Liver (tissue), 9 donors: ENCODE measurements around the gene FBP2. TPM values are rescaled to one million over a fixed set of nuclear protein-coding genes. Genes with fewer than 3 reads are reported as not detected.

Experiments used
- DNase-seq: peaks from one replicate; pipeline ENCODE4 v3.0.0-alpha.2; 2017; ENCODE audit warnings: low spot score
- H3K27ac ChIP-seq, 2 donors: one replicate each; pipeline ENCODE4 v1.7.0; 2013; ENCODE audit warnings: inconsistent platforms in 2 of 2, low read length in 2 of 2, control low read depth in 1 of 2, low read depth in 1 of 2, mild to moderate bottlenecking in 1 of 2
- H3K27me3 ChIP-seq, 4 donors: one replicate each; pipeline versions ENCODE4 v1.6.1 to v1.7.0; 2013; ENCODE audit warnings: low read length in 3 of 4, inconsistent platforms in 1 of 4, mild to moderate bottlenecking in 1 of 4, moderate library complexity in 1 of 4; ENCODE audit not compliant: control insufficient read depth in 4 of 4, insufficient read depth in 4 of 4
- H3K36me3 ChIP-seq, 4 donors: one replicate each; pipeline versions ENCODE4 v1.6.1 to v1.7.0; 2013; ENCODE audit warnings: low read length in 3 of 4, mild to moderate bottlenecking in 3 of 4, low read depth in 1 of 4, moderate library complexity in 1 of 4; ENCODE audit not compliant: control insufficient read depth in 4 of 4, insufficient read depth in 3 of 4
- H3K4me1 ChIP-seq, 4 donors: one replicate each; pipeline versions ENCODE4 v1.6.1 to v1.7.0; 2013; ENCODE audit warnings: low read length in 3 of 4, mild to moderate bottlenecking in 3 of 4, moderate library complexity in 1 of 4; ENCODE audit not compliant: control insufficient read depth in 4 of 4, insufficient read depth in 4 of 4
- H3K4me3 ChIP-seq, 3 donors: one replicate each; pipeline versions ENCODE4 v1.6.1 to v1.7.0; 2013; ENCODE audit warnings: low read length in 3 of 3, control low read depth in 1 of 3, low read depth in 1 of 3, mild to moderate bottlenecking in 1 of 3
- H3K9ac ChIP-seq, 2 donors: one replicate each; pipeline ENCODE4 v1.7.0; 2013; ENCODE audit warnings: low read length in 2 of 2, mild to moderate bottlenecking in 2 of 2, moderate library complexity in 2 of 2, control low read depth in 1 of 2, low read depth in 1 of 2
- H3K9me3 ChIP-seq, 4 donors: one replicate each; pipeline versions ENCODE4 v1.6.1 to v1.7.0; 2013; ENCODE audit warnings: low read length in 3 of 4; ENCODE audit not compliant: control insufficient read depth in 4 of 4
- ATF3 ChIP-seq: IDR thresholded peaks from 2 replicates; pipeline ENCODE4 v1.6.1; 2016; ENCODE audit warnings: antibody characterized with exemption
- CTCF ChIP-seq: fragments of 150-350 bp; IDR thresholded peaks from 2 replicates; pipeline ENCODE4 v1.5.1; 2017; ENCODE audit warnings: improper control_type of control experiment, low read depth, low read length; ENCODE audit not compliant: missing input control
- EGR1 ChIP-seq, 2 donors: IDR thresholded peaks; 2 replicates each; pipeline ENCODE4 v1.6.1; 2016 to 2018; ENCODE audit warnings: antibody characterized with exemption in 2 of 2, low read depth in 2 of 2
- FOXA1 ChIP-seq: IDR thresholded peaks from 2 replicates; pipeline ENCODE4 v1.6.1; 2016; ENCODE audit warnings: antibody characterized with exemption
- FOXA2 ChIP-seq: IDR thresholded peaks from 2 replicates; pipeline ENCODE4 v1.6.1; 2016; ENCODE audit warnings: antibody characterized with exemption
- GABPA ChIP-seq, 2 donors: IDR thresholded peaks in 1 of 2; conservative IDR thresholded peaks in 1 of 2; 2 replicates each; pipeline ENCODE4 v1.6.1; 2016; ENCODE audit warnings: antibody characterized with exemption in 2 of 2, mild to moderate bottlenecking in 1 of 2, moderate library complexity in 1 of 2
- HNF4A ChIP-seq, 2 donors: conservative IDR thresholded peaks; 2 replicates each; pipeline ENCODE4 v1.6.1; 2016; ENCODE audit warnings: antibody characterized with exemption in 2 of 2, mild to moderate bottlenecking in 2 of 2
- HNF4G ChIP-seq: IDR thresholded peaks from 2 replicates; pipeline ENCODE4 v1.6.1; 2016; ENCODE audit warnings: antibody characterized with exemption
- JUND ChIP-seq, 2 donors: IDR thresholded peaks; 2 replicates each; pipeline ENCODE4 v1.6.1; 2016; ENCODE audit warnings: antibody characterized with exemption in 2 of 2
- MAX ChIP-seq: IDR thresholded peaks from 2 replicates; pipeline ENCODE4 v1.6.1; 2016; ENCODE audit warnings: antibody characterized with exemption
- NR2F2 ChIP-seq: IDR thresholded peaks from 2 replicates; pipeline ENCODE4 v1.6.1; 2016; ENCODE audit warnings: antibody characterized with exemption
- RAD21 ChIP-seq, 2 donors: IDR thresholded peaks; 2 replicates each; pipeline ENCODE4 v1.6.1; 2016; ENCODE audit warnings: antibody characterized with exemption in 2 of 2, mild to moderate bottlenecking in 2 of 2
- REST ChIP-seq: IDR thresholded peaks from 2 replicates; pipeline ENCODE4 v1.6.1; 2016; ENCODE audit warnings: antibody characterized with exemption, mild to moderate bottlenecking
- RXRA ChIP-seq, 2 donors: IDR thresholded peaks; 2 replicates each; pipeline ENCODE4 v1.6.1; 2017 to 2018; ENCODE audit warnings: antibody characterized with exemption in 2 of 2, mild to moderate bottlenecking in 1 of 2
- SP1 ChIP-seq: IDR thresholded peaks from 2 replicates; pipeline ENCODE4 v1.6.1; 2018; ENCODE audit warnings: antibody characterized with exemption, mild to moderate bottlenecking
- TAF1 ChIP-seq: conservative IDR thresholded peaks from 2 replicates; pipeline ENCODE4 v1.6.1; 2016; ENCODE audit warnings: antibody characterized with exemption, mild to moderate bottlenecking
- YY1 ChIP-seq: IDR thresholded peaks from 2 replicates; pipeline ENCODE4 v1.6.1; 2016; ENCODE audit warnings: antibody characterized with exemption, mild to moderate bottlenecking
- ZBTB33 ChIP-seq: IDR thresholded peaks from 2 replicates; pipeline ENCODE4 v1.6.1; 2016; ENCODE audit warnings: antibody characterized with exemption
- WGBS: extraction: QIAGEN DNeasy Blood & Tissue Kit; methylation state at CpG from one replicate; pipeline ENCODE4 v1.1.7; 2013; 5-methylcytosine and 5-hydroxymethylcytosine counted together
- polyA plus RNA-seq, 2 donors: library from polyadenylated mRNA; stranded (reverse) in 1 of 2; unstranded in 1 of 2; fragments of 200-250 nt in 1 of 2; fragments of >200 nt in 1 of 2; fragmentation: Nextera tagmentation in 1 of 2; extraction: Ambion mirVana in 1 of 2; gene quantifications; one replicate each; pipeline versions ENCODE4 v1.2.1 to v1.2.3, GENCODE V29; 2013 to 2015
- total RNA-seq, 2 donors: library from RNA; depleted of rRNA; stranded (reverse); fragments of >200 nt; gene quantifications; one replicate each; pipeline ENCODE4 v1.2.3, GENCODE V29; 2014
- donor health status: healthy.
- donor health status: healthy.
- donor health status: healthy.
- donor health status: healthy.
- donor health status: healthy.

The FBP2 gene
- total and polyA plus RNA-seq, 4 donors = not detected

- DNase-seq = no peak
- no peak overlapping the region for H3K9ac ChIP-seq
- 78% methylated on average over 12 of the region's 12 CpGs for WGBS
- H3K9me3 ChIP-seq = no peaks in the 10 kb centered on the region
- H3K27ac ChIP-seq = peak overlapping the region in 1 of 2 donors; percentile 33
- TF ChIP-seq CTCF = no peak
- TF ChIP-seq ATF3 = no peak
- TF ChIP-seq HNF4A (conservative IDR thresholded peaks at IDR 0.05) = no peak
- TF ChIP-seq ZBTB33 = no peak
- no peak for TF ChIP-seq REST
- no peak for TF ChIP-seq RAD21 (IDR thresholded peaks at IDR 0.05)
- TF ChIP-seq SP1 = no peak
- no peak for TF ChIP-seq EGR1 (IDR thresholded peaks at IDR 0.05; ENCODE audit: low read depth in 2 of 2)
- no peak for TF ChIP-seq YY1
- no peak for TF ChIP-seq JUND (IDR thresholded peaks at IDR 0.05)
- no peak for TF ChIP-seq FOXA1
- TF ChIP-seq RXRA (IDR thresholded peaks at IDR 0.05) = no peak
- TF ChIP-seq HNF4G = no peak
- no peak for TF ChIP-seq NR2F2
- TF ChIP-seq MAX = no peak
- peaks cover 0 to 21% (median 8%) of the 10 kb centered on the region in 4 donors for H3K36me3 ChIP-seq
- H3K4me3 ChIP-seq = no peak overlapping the region
- H3K4me1 ChIP-seq = peaks cover 8 to 44% (median 29%) of the 10 kb centered on the region in 4 donors
- no peaks in the 10 kb centered on the region for H3K27me3 ChIP-seq
Observed at GRCh38 chr9:94625835-94626234, 32.2 kb upstream of the FBP2 start.

GRCh38 chr9:94624629-94625028, 31.0 kb upstream of the FBP2 start:
- H3K27ac ChIP-seq = peak overlapping the region in 1 of 2 donors; percentile 4
- H3K4me3 ChIP-seq = no peak overlapping the region
- no peak for DNase-seq
- 78% methylated on average over 4 of the region's 4 CpGs for WGBS
- H3K36me3 ChIP-seq = peaks cover 2 to 22% (median 14%) of the 10 kb centered on the region in 4 donors
- no peaks in the 10 kb centered on the region for H3K27me3 ChIP-seq
- H3K4me1 ChIP-seq = peaks cover 5 to 32% (median 18%) of the 10 kb centered on the region in 4 donors
- H3K9me3 ChIP-seq = no peaks in the 10 kb centered on the region
- H3K9ac ChIP-seq = no peak overlapping the region
- TF ChIP-seq RXRA (IDR thresholded peaks at IDR 0.05) = no peak
- TF ChIP-seq GABPA (IDR thresholded peaks at IDR 0.05 in 1 of 2, conservative IDR thresholded peaks at IDR 0.05 in 1 of 2) = no peak
- no peak for TF ChIP-seq HNF4G
- TF ChIP-seq FOXA2 = no peak
- TF ChIP-seq ZBTB33 = no peak
- no peak for TF ChIP-seq MAX
- no peak for TF ChIP-seq EGR1 (IDR thresholded peaks at IDR 0.05; ENCODE audit: low read depth in 2 of 2)
- no peak for TF ChIP-seq YY1
- no peak for TF ChIP-seq REST
- TF ChIP-seq SP1 = no peak
- no peak for TF ChIP-seq JUND (IDR thresholded peaks at IDR 0.05)
- TF ChIP-seq RAD21 (IDR thresholded peaks at IDR 0.05) = no peak
- TF ChIP-seq FOXA1 = no peak
- TF ChIP-seq TAF1 = no peak
